ENCODE results near the gene SUCNR1. TPM values are rescaled to one million over a fixed set of nuclear protein-coding genes. Genes with fewer than 3 reads are reported as not detected.
"Not testable (repeated sequence)": the region's sequence is repeated elsewhere in the genome, so short reads cannot be mapped to it uniquely, and the experiment has no call there.

SUCNR1 gene
- total RNA-seq, 2 donors from 2014 or later: not detected

GRCh38 chr3:151881137-151881536 is 7.7 kb downstream of the SUCNR1 start:
- no peak for TF ChIP-seq CTCF (conservative IDR thresholded peaks at IDR 0.05)
- no peaks in the 10 kb centered on the region for H3K4me1 Mint-ChIP-seq
- Histone ChIP-seq H3K27ac (ENCODE audit: low read depth, low read length) (no peak overlapping the region), H3K9me3 (ENCODE audit: control insufficient read depth, low read length) (no peaks in the 10 kb centered on the region), H3K36me3 (ENCODE audit: control insufficient read depth, insufficient read depth, low read length) (no peaks in the 10 kb centered on the region), H3K4me3 (ENCODE audit: low read length) (no peak overlapping the region), H3K9ac (ENCODE audit: extremely low read depth, low read length, poor library complexity, severe bottlenecking) (no peak overlapping the region), H3K27me3 (ENCODE audit: control insufficient read depth, insufficient read depth, low read length, poor library complexity, severe bottlenecking) (no peaks in the 10 kb centered on the region), H3K4me1 (ENCODE audit: control insufficient read depth, insufficient read depth, low read length) (no peaks in the 10 kb centered on the region)
- no peaks in the 10 kb centered on the region for H3K9me3 Mint-ChIP-seq
- no peak for DNase-seq
- 91 to 94% methylated on average over 5 to 6 of the region's 6 CpGs for WGBS, 2 experiments (ENCODE audit: insufficient coverage in 1 of 2, insufficient read length in 1 of 2)
- no peak overlapping the region for H3K27ac Mint-ChIP-seq
- no peak overlapping the region for H3K4me3 Mint-ChIP-seq
- H3K27me3 Mint-ChIP-seq (ENCODE audit: insufficient read depth): peaks cover 7% of the 10 kb centered on the region
- H3K36me3 Mint-ChIP-seq (ENCODE audit: low read depth): no peaks in the 10 kb centered on the region

- not testable (repeated sequence) for H3K9me3 ChIP-seq (ENCODE audit: control insufficient read depth, low read length); H3K4me1 ChIP-seq (ENCODE audit: control insufficient read depth, insufficient read depth, low read length); H3K4me1 Mint-ChIP-seq; H3K4me3 ChIP-seq (ENCODE audit: low read length); H3K36me3 ChIP-seq (ENCODE audit: control insufficient read depth, insufficient read depth, low read length); H3K36me3 Mint-ChIP-seq (ENCODE audit: low read depth); H3K9ac ChIP-seq (ENCODE audit: extremely low read depth, low read length, poor library complexity, severe bottlenecking); H3K27me3 ChIP-seq (ENCODE audit: control insufficient read depth, insufficient read depth, low read length, poor library complexity, severe bottlenecking); H3K27ac Mint-ChIP-seq; H3K4me3 Mint-ChIP-seq; DNase-seq; H3K27ac ChIP-seq (ENCODE audit: low read depth, low read length); H3K9me3 Mint-ChIP-seq
- H3K27me3 Mint-ChIP-seq (ENCODE audit: insufficient read depth): peaks cover 14% of the 10 kb centered on the region
- 90% methylated on average over 3 of the region's 3 CpGs; no CpG with 5 or more reads in 1 of the 2 experiments for WGBS, 2 experiments (ENCODE audit: insufficient coverage in 1 of 2, insufficient read length in 1 of 2)
These were observed 12.0 kb downstream of the SUCNR1 start for GRCh38 chr3:151885397-151885796.

GRCh38 chr3:151887450-151888211 is 14.2 kb downstream of the SUCNR1 start:
- not testable (repeated sequence) for H3K9ac ChIP-seq (ENCODE audit: extremely low read depth, low read length, poor library complexity, severe bottlenecking)

GRCh38 chr3:151890721-151891141 is 17.3 kb downstream of the SUCNR1 start:
- Histone ChIP-seq H3K27me3 (ENCODE audit: control insufficient read depth, insufficient read depth, low read length, poor library complexity, severe bottlenecking) (peaks cover 51% of the 10 kb centered on the region), H3K9ac (ENCODE audit: extremely low read depth, low read length, poor library complexity, severe bottlenecking) (no peak overlapping the region), H3K27ac (ENCODE audit: low read depth, low read length) (no peak overlapping the region), H3K4me3 (ENCODE audit: low read length) (no peak overlapping the region), H3K36me3 (ENCODE audit: control insufficient read depth, insufficient read depth, low read length) (no peaks in the 10 kb centered on the region), H3K9me3 (ENCODE audit: control insufficient read depth, low read length) (peaks cover 10% of the 10 kb centered on the region), H3K4me1 (ENCODE audit: control insufficient read depth, insufficient read depth, low read length) (no peaks in the 10 kb centered on the region)
- WGBS, 2 experiments (ENCODE audit: insufficient coverage in 1 of 2, insufficient read length in 1 of 2): 86 to 100% methylated on average over 2 to 4 of the region's 4 CpGs
- H3K4me3 Mint-ChIP-seq: no peak overlapping the region
- H3K4me1 Mint-ChIP-seq: peaks cover 6% of the 10 kb centered on the region
- peaks cover 3% of the 10 kb centered on the region for H3K36me3 Mint-ChIP-seq (ENCODE audit: low read depth)
- peaks cover 6% of the 10 kb centered on the region for H3K9me3 Mint-ChIP-seq
- H3K27ac Mint-ChIP-seq: no peak overlapping the region
- no peak for DNase-seq
- no peak for TF ChIP-seq CTCF (conservative IDR thresholded peaks at IDR 0.05)
- H3K27me3 Mint-ChIP-seq (ENCODE audit: insufficient read depth): peaks cover 51% of the 10 kb centered on the region

More at GRCh38 chr3:151887450-151888211, 14.2 kb downstream of the SUCNR1 start:
- not testable (repeated sequence) for H3K36me3 Mint-ChIP-seq (ENCODE audit: low read depth); H3K4me3 Mint-ChIP-seq; DNase-seq; H3K36me3 ChIP-seq (ENCODE audit: control insufficient read depth, insufficient read depth, low read length); H3K9me3 ChIP-seq (ENCODE audit: control insufficient read depth, low read length); H3K4me1 Mint-ChIP-seq; H3K27ac Mint-ChIP-seq; H3K9me3 Mint-ChIP-seq; H3K4me1 ChIP-seq (ENCODE audit: control insufficient read depth, insufficient read depth, low read length); H3K4me3 ChIP-seq (ENCODE audit: low read length); H3K27ac ChIP-seq (ENCODE audit: low read depth, low read length)
- peaks cover 34% of the 10 kb centered on the region for H3K27me3 Mint-ChIP-seq (ENCODE audit: insufficient read depth)
- WGBS, 2 experiments (ENCODE audit: insufficient coverage in 1 of 2, insufficient read length in 1 of 2): 100% methylated on average over 1 of the region's 3 CpGs; no CpG with 5 or more reads in 1 of the 2 experiments
- peaks cover 23% of the 10 kb centered on the region for H3K27me3 ChIP-seq (ENCODE audit: control insufficient read depth, insufficient read depth, low read length, poor library complexity, severe bottlenecking)

Data from endodermal cell (in vitro differentiated cells).